HCT116 (cell line): ENCODE results near the gene ELANE. TPM values are rescaled to one million over a fixed set of nuclear protein-coding genes. Genes with fewer than 3 reads are reported as not detected.

Experiments
- ATAC-seq: fragments of 200-7000 bp; cut with Tn5 transposase; 2 replicates; pipeline ENCODE4 v1.9.1; 2020; ENCODE audit warnings: mild to moderate bottlenecking, moderate library complexity
- BruUV-seq: library from RNA; stranded (reverse); fragments of 400-500 nt; replicated peaks from 2 replicates; lab custom pipeline; 2021; lab: Mats Ljungman, UMichigan
- CTCF ChIA-PET: fragments of 300-600 bp; sonication (Branson Sonifier 250); formaldehyde crosslinking; loops from one replicate; lab custom pipeline; 2021; ENCODE audit warnings: antibody characterized with exemption; lab: Charles Lee
- POLR2A ChIA-PET: fragments of 300-600, 350-600 bp; sonication (Branson Sonifier 250); formaldehyde crosslinking; loops from one replicate; lab custom pipeline; 2021; ENCODE audit warnings: antibody characterized with exemption; lab: Charles Lee
- RAD21 ChIA-PET, 2 experiments: fragments of 300-600 bp; sonication (Branson Sonifier 250); formaldehyde crosslinking; loops; one replicate each; lab custom pipeline; 2023; ENCODE audit warnings: low total read pairs in 2 of 2; ENCODE audit not compliant: uncharacterized antibody in 2 of 2, unreplicated experiment in 2 of 2, low non-redundant PET in 1 of 2; lab: Charles Lee
- DNase-seq: peaks from one replicate; pipeline ENCODE4 v3.0.0-alpha.2; 2010; ENCODE audit warnings: low read depth, low spot score
- H2AFZ ChIP-seq: fragments of 200-600 bp; shearing (Covaris generic), sonication (generic); 2 replicates; pipeline ENCODE4 v1.6.1; 2017; ENCODE audit warnings: low read depth, mixed run types, mixed read lengths, antibody characterized with exemption, low read length; ENCODE audit not compliant: poor library complexity, severe bottlenecking
- H3K27ac ChIP-seq: 2 replicates; pipeline ENCODE4 v1.5.1; 2012; ENCODE audit warnings: low read depth, low read length
- H3K27me3 ChIP-seq: fragments of 200-600 bp; sonication (generic); 2 replicates; pipeline ENCODE4 v1.6.1; 2016; ENCODE audit warnings: mixed run types, low read length, mixed read lengths; ENCODE audit not compliant: insufficient read depth
- H3K36me3 ChIP-seq, 2 experiments: fragments of 200-500 bp in 1 of 2; fragments of 200-600 bp in 1 of 2; sonication (Bioruptor generic) in 1 of 2; sonication (generic) in 1 of 2; 2 replicates each; pipeline versions ENCODE4 v1.5.1 to v1.6.1; 2014 to 2016; ENCODE audit warnings: low read length in 2 of 2, inconsistent platforms in 1 of 2, mixed read lengths in 1 of 2, mixed run types in 1 of 2; ENCODE audit not compliant: insufficient read depth in 2 of 2, control insufficient read depth in 1 of 2
- H3K4me1 ChIP-seq, 2 experiments: fragments of 200-600 bp in 1 of 2; sonication (generic) in 1 of 2; 2 replicates each; pipeline versions ENCODE4 v1.5.1 to v1.6.1; 2012 to 2017; ENCODE audit warnings: low read length in 2 of 2, inconsistent platforms in 1 of 2, mild to moderate bottlenecking in 1 of 2, mixed read lengths in 1 of 2, mixed run types in 1 of 2, moderate library complexity in 1 of 2; ENCODE audit not compliant: insufficient read depth in 2 of 2, control insufficient read depth in 1 of 2
- H3K4me2 ChIP-seq: fragments of 200-600 bp; sonication (generic); 2 replicates; pipeline ENCODE4 v1.6.1; 2017; ENCODE audit warnings: mixed run types, low read length, mixed read lengths
- H3K4me3 ChIP-seq, 2 experiments: fragments of 200-600 bp in 1 of 2; sonication (generic) in 1 of 2; replicated peaks in 1 of 2; 2 replicates each; pipeline ENCODE4 v1.5.1; 2011 to 2016; ENCODE audit warnings: low read length in 2 of 2, control low read depth in 1 of 2, low read depth in 1 of 2, mild to moderate bottlenecking in 1 of 2, mixed read lengths in 1 of 2, mixed run types in 1 of 2
- H3K79me2 ChIP-seq: fragments of 200-600 bp; sonication (generic); 2 replicates; pipeline ENCODE4 v1.6.1; 2017; ENCODE audit warnings: mild to moderate bottlenecking, mixed run types, low read length, moderate library complexity, mixed read lengths; ENCODE audit not compliant: insufficient read depth
- H3K9ac ChIP-seq: fragments of 200-600 bp; sonication (generic); 2 replicates; pipeline ENCODE4 v1.6.1; 2016; ENCODE audit warnings: low read length, mixed read lengths
- H3K9me2 ChIP-seq: fragments of 200-600 bp; sonication (generic), shearing (Covaris generic); 2 replicates; pipeline ENCODE4 v1.6.1; 2017; ENCODE audit warnings: mixed run types, mild to moderate bottlenecking, moderate library complexity; ENCODE audit not compliant: insufficient read depth
- H3K9me3 ChIP-seq, 2 experiments: fragments of 200-500 bp in 1 of 2; fragments of 200-600 bp in 1 of 2; sonication (Bioruptor generic) in 1 of 2; sonication (generic) in 1 of 2; 2 replicates each; pipeline ENCODE4 v1.6.1; 2014 to 2017; ENCODE audit warnings: low read length in 2 of 2, mixed read lengths in 2 of 2, inconsistent platforms in 1 of 2, low read depth in 1 of 2, mild to moderate bottlenecking in 1 of 2, mixed run types in 1 of 2, moderate library complexity in 1 of 2; ENCODE audit not compliant: control insufficient read depth in 1 of 2, insufficient read depth in 1 of 2
- H4K20me1 ChIP-seq: fragments of 200-600 bp; sonication (generic), shearing (Covaris generic); 2 replicates; pipeline ENCODE4 v1.6.1; 2017; ENCODE audit warnings: mixed run types, mild to moderate bottlenecking, moderate library complexity; ENCODE audit not compliant: insufficient read depth
- CBX3 ChIP-seq: IDR thresholded peaks from 2 replicates; pipeline ENCODE4 v1.6.1; 2012; ENCODE audit warnings: low read depth
- CEBPB ChIP-seq: IDR thresholded peaks from 2 replicates; pipeline ENCODE4 v1.6.1; 2012; ENCODE audit warnings: low read depth
- ELF1 ChIP-seq: IDR thresholded peaks from 2 replicates; pipeline ENCODE4 v1.6.1; 2012; ENCODE audit warnings: low read depth, borderline replicate concordance
- EZH2 ChIP-seq: fragments of 200-600 bp; sonication (generic); IDR thresholded peaks from 2 replicates; pipeline ENCODE4 v1.6.1; 2017; ENCODE audit warnings: antibody characterized with exemption, mixed run types
- EZH2phosphoT487 ChIP-seq: fragments of 200-600 bp; IDR thresholded peaks from 2 replicates; pipeline ENCODE4 v1.6.1; 2018; ENCODE audit warnings: antibody characterized with exemption, borderline replicate concordance
- FOSL1 ChIP-seq: IDR thresholded peaks from 2 replicates; pipeline ENCODE4 v1.6.1; 2012; ENCODE audit warnings: low read depth
- JUND ChIP-seq: IDR thresholded peaks from 2 replicates; pipeline ENCODE4 v1.6.1; 2012
- POLR2A ChIP-seq: IDR thresholded peaks from 2 replicates; pipeline ENCODE4 v1.7.0; 2011; ENCODE audit warnings: borderline replicate concordance; ENCODE audit not compliant: insufficient read depth, insufficient read length; ENCODE audit errors: extremely low read depth
- POLR2AphosphoS5 ChIP-seq: IDR thresholded peaks from 2 replicates; pipeline ENCODE4 v1.6.1; 2011; ENCODE audit warnings: mild to moderate bottlenecking, low read depth, low read length, moderate library complexity
- SP1 ChIP-seq: IDR thresholded peaks from 2 replicates; pipeline ENCODE4 v1.6.1; 2012; ENCODE audit warnings: low read depth
- ZNF274 ChIP-seq: fragments of 200-500 bp; sonication (Bioruptor generic); IDR thresholded peaks from 2 replicates; pipeline ENCODE4 v1.6.1; 2014; ENCODE audit warnings: mild to moderate bottlenecking, low read depth, low read length, inconsistent platforms
- intact Hi-C: fragments of 100-400 bp; cut with micrococcal nuclease; formaldehyde crosslinking; loops from 2 replicates; pipeline ENCODE4 v1.10.0; 2022
- total RNA-seq: library from RNA; stranded (reverse); gene quantifications from one replicate; pipeline ENCODE4 v1.2.1, GENCODE V29; 2021; ENCODE audit not compliant: unreplicated experiment
- TF ChIP-seq, protein P1 (sequence below): IDR thresholded peaks from 2 replicates; pipeline ENCODE4 v1.6.1; 2012; ENCODE audit warnings: low read depth
- TF ChIP-seq, protein P2 (sequence below): IDR thresholded peaks from 2 replicates; pipeline ENCODE4 v1.6.1; 2011; ENCODE audit warnings: mild to moderate bottlenecking, low read length, moderate library complexity; ENCODE audit not compliant: insufficient replicate concordance; ENCODE audit errors: extremely low read depth

The ELANE gene
- total RNA-seq, 1 experiment from 2014 or later = not detected

DNA sequence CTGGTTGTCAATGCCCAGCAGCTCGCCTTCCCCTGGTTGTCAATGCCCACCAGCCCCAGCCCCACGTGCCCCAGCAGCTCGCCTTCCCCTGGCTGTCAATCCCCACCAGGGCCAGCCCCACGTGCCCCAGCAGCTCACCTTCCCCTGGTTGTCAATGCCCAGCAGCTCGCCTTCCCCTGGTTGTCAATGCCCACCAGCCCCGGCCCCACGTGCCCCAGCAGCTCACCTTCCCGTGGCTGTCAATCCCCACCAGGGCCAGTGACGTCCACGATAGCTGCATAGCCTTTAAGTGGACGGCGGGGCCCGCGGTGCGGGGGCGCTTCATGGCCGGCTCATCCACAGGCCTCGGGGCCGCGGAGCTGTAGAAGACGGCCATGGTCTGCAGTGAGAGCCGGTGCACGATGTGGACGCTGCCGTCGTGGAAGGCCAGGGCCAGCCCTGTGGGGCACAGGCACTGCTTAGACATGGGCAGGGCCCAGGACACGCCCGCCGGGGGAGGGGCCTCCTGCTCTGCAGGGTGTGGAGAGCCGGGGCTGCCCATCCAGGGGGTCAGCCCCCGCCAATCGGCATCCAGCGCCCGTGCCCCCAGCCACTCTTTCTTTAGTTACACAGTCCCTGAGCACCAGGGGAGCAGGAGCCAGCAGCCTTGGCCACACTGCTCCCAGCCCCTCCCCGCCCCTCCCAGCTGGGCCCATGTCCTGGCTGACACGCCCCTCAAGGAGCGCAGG is 27.8 kb downstream of the ELANE start:
- RAD21 ChIA-PET = interaction anchor here in 1 of 2 experiments (0.7 kb wide), 1 partner anchor 139 kb away, joined by 5 read pairs; no protein-coding TSS in a partner anchor
- Histone ChIP-seq H3K79me2 (no peaks in the 10 kb centered on the region), H3K9me2 (no peaks in the 10 kb centered on the region), H4K20me1 (no peaks in the 10 kb centered on the region), H3K4me1 (peaks cover 18 to 20% of the 10 kb centered on the region in 2 experiments), H3K4me2 (no peak overlapping the region), H3K9me3 (no peaks in the 10 kb centered on the region), H3K27me3 (no peaks in the 10 kb centered on the region), H3K9ac (no peak overlapping the region), H3K36me3 (peaks cover 0 to 13% of the 10 kb centered on the region in 2 experiments; a peak in 1 of 4 replicates), H3K27ac (no peak overlapping the region), H2AFZ (no peak overlapping the region), H3K4me3 (no peak overlapping the region)
- CTCF ChIA-PET = no interaction called here
- POLR2A ChIA-PET = interaction anchor here (0.7 to 1.6 kb wide), 2 partner anchors 142 to 308 kb away, joined by 3 to 4 read pairs; partner anchors contain the start of genes BSG and RNU6-2
- no TSS peak for BruUV-seq
- TF ChIP-seq CEBPB (no peak), POLR2A (no peak), FOSL1 (no peak), SP1 (no peak), EZH2 (no peak), JUND (no peak), ELF1 (no peak), CBX3 (no peak), ZNF274 (no peak), POLR2AphosphoS5 (no peak), EZH2phosphoT487 (no peak)
- TF ChIP-seq, protein P1, sequence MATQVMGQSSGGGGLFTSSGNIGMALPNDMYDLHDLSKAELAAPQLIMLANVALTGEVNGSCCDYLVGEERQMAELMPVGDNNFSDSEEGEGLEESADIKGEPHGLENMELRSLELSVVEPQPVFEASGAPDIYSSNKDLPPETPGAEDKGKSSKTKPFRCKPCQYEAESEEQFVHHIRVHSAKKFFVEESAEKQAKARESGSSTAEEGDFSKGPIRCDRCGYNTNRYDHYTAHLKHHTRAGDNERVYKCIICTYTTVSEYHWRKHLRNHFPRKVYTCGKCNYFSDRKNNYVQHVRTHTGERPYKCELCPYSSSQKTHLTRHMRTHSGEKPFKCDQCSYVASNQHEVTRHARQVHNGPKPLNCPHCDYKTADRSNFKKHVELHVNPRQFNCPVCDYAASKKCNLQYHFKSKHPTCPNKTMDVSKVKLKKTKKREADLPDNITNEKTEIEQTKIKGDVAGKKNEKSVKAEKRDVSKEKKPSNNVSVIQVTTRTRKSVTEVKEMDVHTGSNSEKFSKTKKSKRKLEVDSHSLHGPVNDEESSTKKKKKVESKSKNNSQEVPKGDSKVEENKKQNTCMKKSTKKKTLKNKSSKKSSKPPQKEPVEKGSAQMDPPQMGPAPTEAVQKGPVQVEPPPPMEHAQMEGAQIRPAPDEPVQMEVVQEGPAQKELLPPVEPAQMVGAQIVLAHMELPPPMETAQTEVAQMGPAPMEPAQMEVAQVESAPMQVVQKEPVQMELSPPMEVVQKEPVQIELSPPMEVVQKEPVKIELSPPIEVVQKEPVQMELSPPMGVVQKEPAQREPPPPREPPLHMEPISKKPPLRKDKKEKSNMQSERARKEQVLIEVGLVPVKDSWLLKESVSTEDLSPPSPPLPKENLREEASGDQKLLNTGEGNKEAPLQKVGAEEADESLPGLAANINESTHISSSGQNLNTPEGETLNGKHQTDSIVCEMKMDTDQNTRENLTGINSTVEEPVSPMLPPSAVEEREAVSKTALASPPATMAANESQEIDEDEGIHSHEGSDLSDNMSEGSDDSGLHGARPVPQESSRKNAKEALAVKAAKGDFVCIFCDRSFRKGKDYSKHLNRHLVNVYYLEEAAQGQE = no peak
- TF ChIP-seq, protein P2, sequence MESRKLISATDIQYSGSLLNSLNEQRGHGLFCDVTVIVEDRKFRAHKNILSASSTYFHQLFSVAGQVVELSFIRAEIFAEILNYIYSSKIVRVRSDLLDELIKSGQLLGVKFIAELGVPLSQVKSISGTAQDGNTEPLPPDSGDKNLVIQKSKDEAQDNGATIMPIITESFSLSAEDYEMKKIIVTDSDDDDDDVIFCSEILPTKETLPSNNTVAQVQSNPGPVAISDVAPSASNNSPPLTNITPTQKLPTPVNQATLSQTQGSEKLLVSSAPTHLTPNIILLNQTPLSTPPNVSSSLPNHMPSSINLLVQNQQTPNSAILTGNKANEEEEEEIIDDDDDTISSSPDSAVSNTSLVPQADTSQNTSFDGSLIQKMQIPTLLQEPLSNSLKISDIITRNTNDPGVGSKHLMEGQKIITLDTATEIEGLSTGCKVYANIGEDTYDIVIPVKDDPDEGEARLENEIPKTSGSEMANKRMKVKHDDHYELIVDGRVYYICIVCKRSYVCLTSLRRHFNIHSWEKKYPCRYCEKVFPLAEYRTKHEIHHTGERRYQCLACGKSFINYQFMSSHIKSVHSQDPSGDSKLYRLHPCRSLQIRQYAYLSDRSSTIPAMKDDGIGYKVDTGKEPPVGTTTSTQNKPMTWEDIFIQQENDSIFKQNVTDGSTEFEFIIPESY = no peak
- intact Hi-C loops = no loop called here
- ATAC-seq = no peak
- no peak for DNase-seq
